ENCODE measurements around the gene TNS1. TPM values are rescaled to one million over a fixed set of nuclear protein-coding genes. Genes with fewer than 3 reads are reported as not detected.

Gene TNS1
- total RNA-seq, 4 donors from 2014 or later = 169 to 316 (median 229) TPM

DNA sequence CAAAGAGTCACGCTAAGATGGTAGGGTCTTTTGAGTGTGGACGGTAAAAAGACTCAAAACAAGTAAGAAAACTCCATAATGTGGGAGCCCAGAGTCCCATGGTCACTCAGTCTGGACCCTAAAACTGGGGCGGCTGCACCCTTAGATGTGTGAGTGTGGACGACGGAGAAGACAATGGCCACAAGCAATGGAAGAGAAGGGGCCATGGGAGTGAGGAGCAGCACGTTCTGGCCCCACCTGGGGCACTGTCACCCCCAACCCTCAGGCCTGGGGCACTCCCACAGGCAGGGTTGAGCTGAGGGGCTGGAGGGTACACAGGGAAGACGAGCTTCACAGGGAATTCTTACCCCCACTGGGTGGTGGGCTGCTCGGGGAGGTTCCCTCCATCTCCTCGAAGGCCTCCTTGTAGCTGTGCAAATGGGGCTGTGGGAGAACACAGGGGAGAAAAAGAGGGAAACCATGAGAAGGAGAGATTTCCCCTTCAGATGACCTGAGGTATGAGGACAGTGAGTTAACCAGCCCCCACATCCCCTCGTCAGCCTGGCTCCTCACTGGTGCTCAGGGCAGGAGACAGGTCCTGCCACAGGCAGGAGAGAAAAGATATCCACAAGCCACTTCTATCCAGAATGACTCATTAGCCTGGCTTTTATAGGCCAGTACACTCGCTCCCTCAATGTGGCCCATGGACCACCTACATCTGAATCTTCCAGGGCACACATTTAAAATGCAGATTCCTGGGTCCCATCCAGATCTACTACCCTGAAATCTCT is 167.9 kb downstream of the TNS1 start:
- H3K9me3 ChIP-seq = no peaks in the 10 kb centered on the region
- H3K4me3 ChIP-seq (replicated peaks in 1 of 3) = no peak overlapping the region
- TF ChIP-seq, protein P1, sequence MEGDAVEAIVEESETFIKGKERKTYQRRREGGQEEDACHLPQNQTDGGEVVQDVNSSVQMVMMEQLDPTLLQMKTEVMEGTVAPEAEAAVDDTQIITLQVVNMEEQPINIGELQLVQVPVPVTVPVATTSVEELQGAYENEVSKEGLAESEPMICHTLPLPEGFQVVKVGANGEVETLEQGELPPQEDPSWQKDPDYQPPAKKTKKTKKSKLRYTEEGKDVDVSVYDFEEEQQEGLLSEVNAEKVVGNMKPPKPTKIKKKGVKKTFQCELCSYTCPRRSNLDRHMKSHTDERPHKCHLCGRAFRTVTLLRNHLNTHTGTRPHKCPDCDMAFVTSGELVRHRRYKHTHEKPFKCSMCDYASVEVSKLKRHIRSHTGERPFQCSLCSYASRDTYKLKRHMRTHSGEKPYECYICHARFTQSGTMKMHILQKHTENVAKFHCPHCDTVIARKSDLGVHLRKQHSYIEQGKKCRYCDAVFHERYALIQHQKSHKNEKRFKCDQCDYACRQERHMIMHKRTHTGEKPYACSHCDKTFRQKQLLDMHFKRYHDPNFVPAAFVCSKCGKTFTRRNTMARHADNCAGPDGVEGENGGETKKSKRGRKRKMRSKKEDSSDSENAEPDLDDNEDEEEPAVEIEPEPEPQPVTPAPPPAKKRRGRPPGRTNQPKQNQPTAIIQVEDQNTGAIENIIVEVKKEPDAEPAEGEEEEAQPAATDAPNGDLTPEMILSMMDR (IDR thresholded peaks at IDR 0.05) = no peak
- no peak for TF ChIP-seq POLR2A (IDR thresholded peaks at IDR 0.05)
- 93 to 98% methylated on average over 11 of the region's 11 CpGs for WGBS, 2 donors
- no peak for DNase-seq
- intact Hi-C loops (cut with DNase I) = no loop called here
- no peaks in the 10 kb centered on the region for H3K27me3 ChIP-seq
- H3K36me3 ChIP-seq = peaks cover 47 to 52% of the 10 kb centered on the region in 2 donors
- H3K4me1 ChIP-seq = peaks cover 25 to 37% of the 10 kb centered on the region in 2 donors
- H3K27ac ChIP-seq = peak overlapping the region in 2 of 3 donors; percentile 11 to 88

DNA sequence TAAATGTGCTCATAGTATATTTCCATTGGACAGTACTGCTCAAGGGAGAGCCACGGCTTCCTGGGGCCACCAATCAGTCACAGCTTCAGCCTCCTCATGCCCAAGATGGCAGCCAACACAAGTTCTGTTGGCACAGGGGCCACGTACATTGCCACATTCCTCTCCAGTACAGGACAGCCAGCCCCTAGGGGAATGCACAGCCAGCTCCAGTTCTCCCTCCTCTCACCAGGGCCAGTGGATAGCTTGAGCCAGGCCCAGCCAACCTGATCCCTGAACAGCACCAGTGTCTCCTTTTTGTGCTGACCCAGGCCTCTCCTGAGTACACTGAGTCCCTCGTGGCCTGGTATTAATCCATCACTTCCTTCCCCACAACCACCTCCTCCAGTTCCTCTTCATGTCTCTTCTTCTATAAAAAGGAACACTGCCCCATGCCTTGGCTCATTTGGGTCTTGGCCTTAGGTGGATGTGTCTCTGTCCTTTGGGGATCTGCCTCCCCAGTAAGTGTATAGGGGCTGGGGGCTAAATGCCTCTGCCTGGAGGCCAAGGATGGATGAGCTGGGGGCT is 168.7 kb downstream of the TNS1 start:
- peaks cover 55 to 60% of the 10 kb centered on the region in 2 donors for H3K36me3 ChIP-seq
- DNase-seq = no peak
- H3K9me3 ChIP-seq = no peaks in the 10 kb centered on the region
- H3K4me3 ChIP-seq (replicated peaks in 1 of 3) = no peak overlapping the region
- intact Hi-C loops (cut with DNase I) = no loop called here
- no peaks in the 10 kb centered on the region for H3K27me3 ChIP-seq
- WGBS, 2 donors = 72 to 89% methylated on average over 3 of the region's 3 CpGs
- H3K4me1 ChIP-seq = peaks cover 25 to 36% of the 10 kb centered on the region in 2 donors
- peak overlapping the region in 2 of 3 donors; percentile 11 to 88 for H3K27ac ChIP-seq
- TF ChIP-seq POLR2A (IDR thresholded peaks at IDR 0.05) = no peak
- TF ChIP-seq, protein P1 (IDR thresholded peaks at IDR 0.05) = no peak

DNA sequence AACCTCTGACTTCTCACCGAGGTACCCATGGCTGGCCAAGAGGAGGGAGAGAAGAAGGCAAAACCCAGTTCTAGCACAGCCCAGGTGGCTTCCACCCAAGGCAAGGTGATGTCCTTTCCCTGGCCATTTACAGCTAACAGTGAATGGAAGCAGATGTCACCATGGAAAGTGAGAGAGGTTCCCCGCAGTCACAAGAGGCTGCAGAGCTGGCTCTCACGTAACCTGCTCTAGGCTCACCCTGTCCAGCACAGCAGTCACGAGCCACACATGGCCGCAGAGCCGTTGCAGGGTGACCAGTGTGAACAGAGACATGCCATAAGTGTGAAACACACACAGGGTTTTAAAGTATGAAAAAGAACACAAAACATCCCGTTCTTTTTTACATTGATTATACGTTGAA is 169.4 kb downstream of the TNS1 start:
- no peak overlapping the region for H3K4me3 ChIP-seq (replicated peaks in 1 of 3)
- H3K27ac ChIP-seq = no peak overlapping the region
- intact Hi-C loops (cut with DNase I) = no loop called here
- DNase-seq = no peak
- 94% methylated on average over 8 of the region's 8 CpGs for WGBS, 2 donors
- H3K4me1 ChIP-seq = peaks cover 25 to 36% of the 10 kb centered on the region in 2 donors
- TF ChIP-seq, protein P1 (IDR thresholded peaks at IDR 0.05) = no peak
- TF ChIP-seq POLR2A (IDR thresholded peaks at IDR 0.05) = no peak
- H3K27me3 ChIP-seq = no peaks in the 10 kb centered on the region
- peaks cover 60 to 62% of the 10 kb centered on the region in 2 donors for H3K36me3 ChIP-seq
- no peaks in the 10 kb centered on the region for H3K9me3 ChIP-seq

DNA sequence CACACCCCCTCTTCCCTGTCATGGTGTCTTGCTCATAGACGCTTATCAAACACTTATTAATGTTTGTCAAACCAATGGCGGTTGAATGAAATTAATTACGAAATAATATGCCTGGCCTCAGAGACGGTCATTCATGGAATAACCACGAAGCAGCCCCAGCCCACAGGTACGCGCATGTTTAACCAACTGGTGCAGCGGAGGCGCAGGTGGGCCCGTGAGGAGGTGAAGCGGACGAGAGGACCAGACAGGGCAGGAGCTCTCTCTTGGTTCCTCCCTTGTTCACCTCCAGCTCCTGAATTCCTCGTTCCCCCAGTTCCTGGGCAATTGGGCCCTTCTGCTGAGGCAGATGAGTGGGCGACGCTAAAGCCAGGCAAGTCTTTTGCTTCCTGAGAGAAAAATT is 169.8 kb downstream of the TNS1 start:
- no peak for DNase-seq
- Histone ChIP-seq H3K27ac (no peak overlapping the region), H3K36me3 (peaks cover 60 to 62% of the 10 kb centered on the region in 2 donors), H3K9me3 (no peaks in the 10 kb centered on the region), H3K4me3 (replicated peaks in 1 of 3) (no peak overlapping the region), H3K27me3 (no peaks in the 10 kb centered on the region), H3K4me1 (peaks cover 25 to 36% of the 10 kb centered on the region in 2 donors)
- intact Hi-C loops (cut with DNase I) = no loop called here
- 93 to 95% methylated on average over 15 of the region's 15 CpGs for WGBS, 2 donors
- TF ChIP-seq POLR2A (IDR thresholded peaks at IDR 0.05) = no peak
- TF ChIP-seq, protein P1 (IDR thresholded peaks at IDR 0.05) = no peak

DNA sequence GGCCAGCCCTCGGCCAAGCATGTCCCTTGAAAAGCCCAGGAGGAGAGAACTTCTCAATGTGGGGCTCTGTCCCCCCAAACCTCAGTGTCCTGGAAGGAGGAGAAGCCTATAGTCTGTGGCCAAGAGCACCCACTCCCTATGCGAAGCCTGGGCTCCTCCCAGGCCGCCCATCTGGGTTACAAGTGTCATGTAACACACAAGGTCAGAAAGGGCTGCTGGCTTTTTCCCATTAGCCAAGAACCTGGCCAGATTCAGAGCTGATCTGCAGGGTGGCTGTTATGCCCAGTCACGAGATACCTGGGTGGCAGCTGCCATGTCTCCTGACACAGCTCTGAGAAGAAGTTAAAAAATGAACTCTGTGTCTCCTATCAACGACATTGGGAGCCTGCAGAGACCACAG is 170.7 kb downstream of the TNS1 start:
- no peak for DNase-seq
- peaks cover 60 to 62% of the 10 kb centered on the region in 2 donors for H3K36me3 ChIP-seq
- H3K4me3 ChIP-seq (replicated peaks in 1 of 3) = no peak overlapping the region
- H3K9me3 ChIP-seq = no peaks in the 10 kb centered on the region
- H3K27me3 ChIP-seq = no peaks in the 10 kb centered on the region
- H3K27ac ChIP-seq = peak overlapping the region in 1 of 3 donors; percentile 49
- H3K4me1 ChIP-seq = peaks cover 25 to 36% of the 10 kb centered on the region in 2 donors
- intact Hi-C loops (cut with DNase I) = no loop called here
- TF ChIP-seq, protein P1 (IDR thresholded peaks at IDR 0.05) = no peak
- TF ChIP-seq POLR2A (IDR thresholded peaks at IDR 0.05) = no peak
- WGBS, 2 donors = 85 to 91% methylated on average over 5 of the region's 5 CpGs

Data from thyroid gland (tissue), 4 donors.